CD4-positive, alpha-beta memory T cell (primary cell): Measurements from ENCODE around the gene TMEM167B. TPM values are rescaled to one million over a fixed set of nuclear protein-coding genes. Genes with fewer than 3 reads are reported as not detected.

Experiments
- CTCF ChIA-PET: fragments of 350-600 bp; sonication (Branson Sonifier 250); formaldehyde crosslinking; loops from one replicate; lab custom pipeline; 2021; ENCODE audit warnings: inconsistent platforms; ENCODE audit not compliant: partially characterized antibody; lab: Charles Lee
- POLR2A ChIA-PET: fragments of 350-600 bp; sonication (Branson Sonifier 250); formaldehyde crosslinking; loops from one replicate; lab custom pipeline; 2021; ENCODE audit not compliant: partially characterized antibody; lab: Charles Lee
- DNase-seq, 5 donors: peaks; one replicate each; pipeline versions ENCODE4 v3.0.0 to v3.0.0-alpha.2; 2020 to 2022; ENCODE audit warnings: mixed read lengths in 1 of 5
- H3K27ac ChIP-seq: one replicate; pipeline ENCODE4 v1.7.0; 2013; ENCODE audit warnings: low read depth, low read length
- H3K27me3 ChIP-seq: 2 replicates; pipeline ENCODE4 v1.7.0; 2013; ENCODE audit warnings: mild to moderate bottlenecking, low read length, moderate library complexity; ENCODE audit not compliant: insufficient read depth
- H3K36me3 ChIP-seq: 2 replicates; pipeline ENCODE4 v1.7.0; 2013; ENCODE audit warnings: mild to moderate bottlenecking, low read length, moderate library complexity; ENCODE audit not compliant: insufficient read depth
- H3K4me1 ChIP-seq: 2 replicates; pipeline ENCODE4 v1.7.0; 2013; ENCODE audit warnings: mild to moderate bottlenecking, low read length, moderate library complexity; ENCODE audit not compliant: insufficient read depth
- H3K4me3 ChIP-seq, 2 donors: one replicate each; pipeline ENCODE4 v1.7.0; 2013; ENCODE audit warnings: low read length in 2 of 2, mild to moderate bottlenecking in 1 of 2
- H3K9me3 ChIP-seq, 2 donors: one replicate each; pipeline ENCODE4 v1.7.0; 2013; ENCODE audit warnings: low read length in 2 of 2, control low read depth in 1 of 2; ENCODE audit not compliant: control insufficient read depth in 1 of 2
- H3K27ac Mint-ChIP-seq, 7 donors: one replicate each; pipeline ENCODE4 v1.8.0; 2020 to 2021; ENCODE audit warnings: mixed read lengths in 7 of 7, mild to moderate bottlenecking in 6 of 7, inconsistent platforms in 3 of 7, moderate library complexity in 3 of 7
- H3K27me3 Mint-ChIP-seq, 2 donors: one replicate each; pipeline ENCODE4 v1.8.0; 2020 to 2021; ENCODE audit warnings: mixed read lengths in 2 of 2
- H3K36me3 Mint-ChIP-seq, 2 donors: one replicate each; pipeline ENCODE4 v1.8.0; 2020 to 2021; ENCODE audit warnings: mixed read lengths in 2 of 2, inconsistent platforms in 1 of 2, mild to moderate bottlenecking in 1 of 2
- H3K4me1 Mint-ChIP-seq, 4 donors: one replicate each; pipeline ENCODE4 v1.8.0; 2020 to 2021; ENCODE audit warnings: mixed read lengths in 4 of 4, mild to moderate bottlenecking in 1 of 4
- H3K4me3 Mint-ChIP-seq, 8 donors: one replicate each; pipeline ENCODE4 v1.8.0; 2020 to 2021; ENCODE audit warnings: mixed read lengths in 8 of 8, mild to moderate bottlenecking in 7 of 8, moderate library complexity in 6 of 8, inconsistent platforms in 3 of 8
- H3K9me3 Mint-ChIP-seq, 8 donors: one replicate each; pipeline ENCODE4 v1.8.0; 2020 to 2021; ENCODE audit warnings: mixed read lengths in 8 of 8, mild to moderate bottlenecking in 5 of 8, inconsistent platforms in 3 of 8, moderate library complexity in 1 of 8
- intact Hi-C: fragments of 100-400 bp; cut with micrococcal nuclease; formaldehyde crosslinking; loops from one replicate; pipeline ENCODE4 v1.15.1; 2023
- polyA plus RNA-seq, 2 donors: library from polyadenylated mRNA; unstranded; fragments of 300-500 nt; fragmentation: Illumina TruSeq; gene quantifications; one replicate each; pipeline ENCODE4 v1.2.3, GENCODE V29; 2021
- total RNA-seq, 2 experiments: library from RNA; stranded (reverse); gene quantifications; one replicate each; pipeline ENCODE4 v1.2.3, GENCODE V29; 2021

The TMEM167B gene
- total and polyA plus RNA-seq, 4 experiments from 2014 or later, result 38.8 to 47.9 (median 42.2) TPM

GRCh38 chr1:109080441-109081082 lies 10.0 kb upstream of the TMEM167B start:
- intact Hi-C loops, result no loop called here
- ChIA-PET POLR2A (no interaction called here), CTCF (no interaction called here)
- Histone ChIP-seq H3K9me3 (no peaks in the 10 kb centered on the region), H3K36me3 (no peaks in the 10 kb centered on the region), H3K4me3 (no peak overlapping the region), H3K4me1 (peaks cover 7% of the 10 kb centered on the region), H3K27ac (no peak overlapping the region), H3K27me3 (no peaks in the 10 kb centered on the region)
- H3K36me3 Mint-ChIP-seq, result peaks cover 0 to 5% of the 10 kb centered on the region in 2 donors
- no peak overlapping the region for H3K4me3 Mint-ChIP-seq
- H3K27me3 Mint-ChIP-seq, result no peaks in the 10 kb centered on the region
- H3K4me1 Mint-ChIP-seq, result peaks cover 2 to 7% (median 6%) of the 10 kb centered on the region in 4 donors
- H3K9me3 Mint-ChIP-seq, result peaks cover 0 to 2% (median 0%) of the 10 kb centered on the region in 8 donors
- no peak overlapping the region for H3K27ac Mint-ChIP-seq
- DNase-seq, result no peak

- ChIA-PET POLR2A (no interaction called here), CTCF (interaction anchor here (2.3 to 2.5 kb wide), 2 partner anchors 16 to 29 kb away, joined by 6 to 9 read pairs; a partner anchor contains a TSS)
- no peaks in the 10 kb centered on the region for H3K4me1 ChIP-seq
- Mint-ChIP-seq H3K36me3 (no peaks in the 10 kb centered on the region), H3K4me3 (no peak overlapping the region), H3K4me1 (no peaks in the 10 kb centered on the region), H3K27ac (peak overlapping the region in 1 of 7 donors; percentile 60), H3K27me3 (no peaks in the 10 kb centered on the region), H3K9me3 (peaks cover 0 to 2% (median 0%) of the 10 kb centered on the region in 8 donors)
- H3K27ac ChIP-seq, result no peak overlapping the region
- intact Hi-C loops, result no loop called here
- H3K27me3 ChIP-seq, result no peaks in the 10 kb centered on the region
- no peak for DNase-seq
- H3K9me3 ChIP-seq, result no peaks in the 10 kb centered on the region
- H3K36me3 ChIP-seq, result no peaks in the 10 kb centered on the region
- no peak overlapping the region for H3K4me3 ChIP-seq
Observed at GRCh38 chr1:109083501-109083900, 7.1 kb upstream of the TMEM167B start.

- CTCF ChIA-PET, result interaction anchor here (2.3 to 2.5 kb wide), 2 partner anchors 16 to 28 kb away, joined by 6 to 9 read pairs; a partner anchor contains a TSS
- Mint-ChIP-seq H3K9me3 (peaks cover 0 to 2% (median 0%) of the 10 kb centered on the region in 8 donors), H3K27me3 (no peaks in the 10 kb centered on the region), H3K4me1 (peaks cover 0 to under 1% (median under 1%) of the 10 kb centered on the region in 4 donors), H3K36me3 (no peaks in the 10 kb centered on the region), H3K27ac (peak overlapping the region in 1 of 7 donors; percentile 62), H3K4me3 (no peak overlapping the region)
- DNase-seq, result no peak
- no peaks in the 10 kb centered on the region for H3K27me3 ChIP-seq
- H3K27ac ChIP-seq, result no peak overlapping the region
- H3K9me3 ChIP-seq, result no peaks in the 10 kb centered on the region
- no peaks in the 10 kb centered on the region for H3K4me1 ChIP-seq
- H3K4me3 ChIP-seq, result no peak overlapping the region
- no peaks in the 10 kb centered on the region for H3K36me3 ChIP-seq
- intact Hi-C loops, result no loop called here
- POLR2A ChIA-PET, result interaction anchor here (1.7 kb wide), 1 partner anchor 16 kb away, joined by 9 read pairs; no protein-coding TSS in a partner anchor
Observed at GRCh38 chr1:109083923-109084322, 6.6 kb upstream of the TMEM167B start.

GRCh38 chr1:109084563-109085517 lies 5.7 kb upstream of the TMEM167B start:
- peak overlapping the region in 2 of 7 donors; percentile 29 to 81 for H3K27ac Mint-ChIP-seq
- no peak overlapping the region for H3K4me3 Mint-ChIP-seq
- CTCF ChIA-PET, result interaction anchor here (0.6 to 2.5 kb wide), 2 partner anchors 8 to 15 kb away, joined by 4 to 9 read pairs; no protein-coding TSS in a partner anchor
- POLR2A ChIA-PET, result interaction anchor here (1.7 to 2.5 kb wide), 2 partner anchors 9 to 15 kb away, joined by 6 to 9 read pairs; partner anchors contain the start of gene TAF13
- peaks cover 2 to 8% (median 5%) of the 10 kb centered on the region in 4 donors for H3K4me1 Mint-ChIP-seq
- intact Hi-C loops, result no loop called here
- Histone ChIP-seq H3K9me3 (no peaks in the 10 kb centered on the region), H3K27me3 (no peaks in the 10 kb centered on the region), H3K4me3 (no peak overlapping the region), H3K4me1 (peaks cover 4% of the 10 kb centered on the region), H3K27ac (no peak overlapping the region), H3K36me3 (no peaks in the 10 kb centered on the region)
- no peaks in the 10 kb centered on the region for H3K36me3 Mint-ChIP-seq
- DNase-seq, result no peak
- H3K9me3 Mint-ChIP-seq, result peaks cover 0 to 2% (median 0%) of the 10 kb centered on the region in 8 donors
- no peaks in the 10 kb centered on the region for H3K27me3 Mint-ChIP-seq

GRCh38 chr1:109089242-109090015 lies 1.1 kb upstream of the TMEM167B start:
- Mint-ChIP-seq H3K9me3 (peaks cover 0 to 2% (median 0%) of the 10 kb centered on the region in 8 donors), H3K36me3 (peaks cover 8 to 28% of the 10 kb centered on the region in 2 donors), H3K4me3 (peak overlapping the region; percentile 52 to 97 (median 94)), H3K27me3 (no peaks in the 10 kb centered on the region), H3K4me1 (peaks cover 18 to 41% (median 35%) of the 10 kb centered on the region in 4 donors), H3K27ac (peak overlapping the region; percentile 10 to 99 (median 89))
- peak overlapping the region; percentile 90 for H3K27ac ChIP-seq
- H3K36me3 ChIP-seq, result peaks cover 4% of the 10 kb centered on the region
- intact Hi-C loops, result loop anchor here (1.0 kb wide), 3 partner anchors 11 to 47 kb away; partner anchors contain the start of genes TAF13 and WDR47
- no peaks in the 10 kb centered on the region for H3K9me3 ChIP-seq
- peak overlapping the region in 1 of 2 donors; percentile 72 for H3K4me3 ChIP-seq
- DNase-seq, result no peak
- CTCF ChIA-PET, result interaction anchor here (1.5 to 4.5 kb wide), 4 partner anchors 11 to 25 kb away, joined by 4 to 43 read pairs (median 8); partner anchors contain the start of genes ELAPOR1 and TAF13
- peaks cover 32% of the 10 kb centered on the region for H3K4me1 ChIP-seq
- H3K27me3 ChIP-seq, result no peaks in the 10 kb centered on the region
- POLR2A ChIA-PET, result interaction anchor here (0.9 to 4.5 kb wide), 11 partner anchors 11 to 443 kb away, joined by 3 to 107 read pairs (median 14); partner anchors contain the start of genes CLCC1, ELAPOR1, PRPF38B and SARS1

- peaks cover 21 to 48% (median 36%) of the 10 kb centered on the region in 4 donors for H3K4me1 Mint-ChIP-seq
- POLR2A ChIA-PET, result interaction anchor here (0.8 to 4.5 kb wide), 14 partner anchors 9 to 445 kb away, joined by 3 to 107 read pairs (median 7); partner anchors contain the start of genes ATXN7L2, CLCC1, ELAPOR1 and PRPF38B
Observed at GRCh38 chr1:109091078-109091838, 694 bp downstream of the TMEM167B start.

More at GRCh38 chr1:109091078-109091838, 694 bp downstream of the TMEM167B start:
- H3K36me3 ChIP-seq, result peaks cover 17% of the 10 kb centered on the region
- no peaks in the 10 kb centered on the region for H3K27me3 ChIP-seq
- H3K9me3 ChIP-seq, result no peaks in the 10 kb centered on the region
- peak overlapping the region; percentile 67 to 72 for H3K4me3 ChIP-seq
- peaks cover 32% of the 10 kb centered on the region for H3K4me1 ChIP-seq
- H3K27ac Mint-ChIP-seq, result peak overlapping the region; percentile 89 to 99 (median 98)
- CTCF ChIA-PET, result interaction anchor here (1.2 to 4.5 kb wide), 5 partner anchors 9 to 264 kb away, joined by 3 to 43 read pairs (median 4); partner anchors contain the start of gene TAF13
- no peaks in the 10 kb centered on the region for H3K27me3 Mint-ChIP-seq
- H3K4me3 Mint-ChIP-seq, result peak overlapping the region; percentile 93 to 97 (median 94)
- peak overlapping the region; percentile 90 for H3K27ac ChIP-seq
- intact Hi-C loops, result no loop called here
- peaks cover 16 to 43% of the 10 kb centered on the region in 2 donors for H3K36me3 Mint-ChIP-seq
- no peak for DNase-seq
- H3K9me3 Mint-ChIP-seq, result peaks cover 0 to 2% (median 0%) of the 10 kb centered on the region in 8 donors
